ENCODE data around the gene PPP4R4.
"Not testable (repeated sequence)": the region's sequence is repeated elsewhere in the genome, so short reads cannot be mapped to it uniquely, and the experiment has no call there.

The PPP4R4 gene

GRCh38 chr14:94213021-94213420, 38.9 kb downstream of the PPP4R4 start:
- in situ Hi-C loops (cut with MboI; ENCODE audit: low pct_unique_long_range_greater_than_20kb, low sequenced_read_pairs, unreplicated experiment) = no loop called here
- no peak for TF ChIP-seq CTCF (IDR thresholded peaks at IDR 0.05; ENCODE audit: extremely low read depth, insufficient read depth, missing control alignments)
- no peak for DNase-seq (ENCODE audit: low spot score)

GRCh38 chr14:94213741-94214140, 39.6 kb downstream of the PPP4R4 start:
- no peak for TF ChIP-seq CTCF (IDR thresholded peaks at IDR 0.05; ENCODE audit: extremely low read depth, insufficient read depth, missing control alignments)
- in situ Hi-C loops (cut with MboI; ENCODE audit: low pct_unique_long_range_greater_than_20kb, low sequenced_read_pairs, unreplicated experiment) = no loop called here
- no peak for DNase-seq (ENCODE audit: low spot score)

- DNase-seq (ENCODE audit: low spot score) = no peak
- no peak for TF ChIP-seq CTCF (IDR thresholded peaks at IDR 0.05; ENCODE audit: extremely low read depth, insufficient read depth, missing control alignments)
- in situ Hi-C loops (cut with MboI; ENCODE audit: low pct_unique_long_range_greater_than_20kb, low sequenced_read_pairs, unreplicated experiment) = no loop called here
These were observed 43.0 kb downstream of the PPP4R4 start for GRCh38 chr14:94217116-94217515.

- in situ Hi-C loops (cut with MboI; ENCODE audit: low pct_unique_long_range_greater_than_20kb, low sequenced_read_pairs, unreplicated experiment); DNase-seq (ENCODE audit: low spot score): not testable (repeated sequence)
These were observed 44.2 kb downstream of the PPP4R4 start for GRCh38 chr14:94218198-94218886.

GRCh38 chr14:94224040-94224439, 49.9 kb downstream of the PPP4R4 start:
- no peak for TF ChIP-seq CTCF (IDR thresholded peaks at IDR 0.05; ENCODE audit: extremely low read depth, insufficient read depth, missing control alignments)
- in situ Hi-C loops (cut with MboI; ENCODE audit: low pct_unique_long_range_greater_than_20kb, low sequenced_read_pairs, unreplicated experiment) = no loop called here
- DNase-seq (ENCODE audit: low spot score) = no peak

- DNase-seq (ENCODE audit: low spot score) = no peak
- in situ Hi-C loops (cut with MboI; ENCODE audit: low pct_unique_long_range_greater_than_20kb, low sequenced_read_pairs, unreplicated experiment) = no loop called here
- no peak for TF ChIP-seq CTCF (IDR thresholded peaks at IDR 0.05; ENCODE audit: extremely low read depth, insufficient read depth, missing control alignments)
These were observed 51.6 kb downstream of the PPP4R4 start for GRCh38 chr14:94225460-94226378.

- no peak for TF ChIP-seq CTCF (IDR thresholded peaks at IDR 0.05; ENCODE audit: extremely low read depth, insufficient read depth, missing control alignments)
- no peak for DNase-seq (ENCODE audit: low spot score)
- in situ Hi-C loops (cut with MboI; ENCODE audit: low pct_unique_long_range_greater_than_20kb, low sequenced_read_pairs, unreplicated experiment) = no loop called here
These were observed 52.9 kb downstream of the PPP4R4 start for GRCh38 chr14:94227029-94227428.
